ENCODE measurements around the gene COG8. TPM values are rescaled to one million over a fixed set of nuclear protein-coding genes. Genes with fewer than 3 reads are reported as not detected.
"Not testable (repeated sequence)": the region's sequence is repeated elsewhere in the genome, so short reads cannot be mapped to it uniquely, and the experiment has no call there.

COG8 gene
- polyA plus RNA-seq, 4 donors, result 24.0 to 39.3 (median 27.8) TPM

DNA sequence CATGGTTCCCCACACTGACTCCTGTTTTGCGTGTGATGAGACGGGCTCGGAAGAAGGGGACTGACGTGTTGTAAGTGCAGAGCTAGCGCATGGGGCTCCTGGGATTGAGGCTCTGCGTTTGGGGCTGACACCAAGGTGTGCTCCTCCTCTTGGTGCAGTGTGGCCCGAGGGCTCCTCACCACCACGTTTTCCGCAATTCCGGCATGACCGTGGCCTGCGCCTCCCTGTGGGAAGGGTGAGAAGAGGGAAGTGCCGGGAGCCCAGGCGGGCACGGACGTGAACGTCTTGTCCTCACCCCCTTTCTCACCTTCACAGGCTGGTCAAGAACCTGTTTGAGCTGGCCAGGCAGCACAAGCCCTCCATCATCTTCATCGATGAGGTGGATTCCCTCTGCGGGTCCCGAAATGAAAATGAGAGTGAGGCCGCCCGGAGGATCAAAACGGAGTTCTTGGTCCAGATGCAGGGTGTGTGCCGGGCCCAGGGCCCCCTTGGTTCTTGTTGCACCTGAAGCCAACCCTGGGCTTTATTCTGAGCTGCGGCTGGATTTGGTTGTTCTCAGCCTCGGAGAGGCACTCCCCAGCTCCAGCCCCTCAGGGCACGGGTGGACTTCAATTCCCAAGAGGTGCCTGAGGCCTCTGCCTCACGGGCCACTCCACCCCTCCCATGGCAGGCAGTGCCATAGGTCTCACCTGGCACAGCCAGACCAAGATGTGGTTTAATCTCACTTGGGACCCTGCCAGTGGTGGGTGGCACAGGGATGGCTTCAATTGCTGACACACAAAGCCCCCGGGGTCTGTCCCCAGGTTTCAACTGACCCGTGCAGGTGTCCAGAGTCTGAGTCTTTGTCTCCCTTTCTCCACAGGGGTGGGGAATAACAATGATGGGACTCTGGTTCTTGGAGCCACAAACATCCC, 19.3 kb downstream of the COG8 start:
- DNase-seq (ENCODE audit: low read depth in 4 of 4, low spot score in 3 of 4), result no peak

DNA sequence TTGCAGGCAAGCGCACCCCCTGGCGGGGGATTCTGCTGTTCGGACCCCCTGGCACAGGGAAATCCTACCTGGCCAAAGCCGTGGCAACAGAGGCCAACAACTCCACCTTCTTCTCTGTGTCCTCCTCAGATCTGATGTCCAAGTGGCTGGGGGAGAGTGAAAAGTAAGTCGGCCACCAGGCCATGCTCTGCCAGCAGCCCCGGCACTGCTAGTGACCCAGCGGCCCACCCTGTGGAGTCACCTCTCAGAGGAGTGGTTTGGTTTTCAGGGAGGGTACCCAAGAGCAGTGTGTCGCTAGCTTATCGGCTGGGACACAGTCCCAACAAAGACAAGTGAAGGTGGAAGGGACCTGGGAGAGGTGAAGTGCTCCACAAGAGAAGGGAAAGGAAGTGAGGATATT, 20.0 kb downstream of the COG8 start:
- DNase-seq (ENCODE audit: low read depth in 4 of 4, low spot score in 3 of 4), result no peak

DNA sequence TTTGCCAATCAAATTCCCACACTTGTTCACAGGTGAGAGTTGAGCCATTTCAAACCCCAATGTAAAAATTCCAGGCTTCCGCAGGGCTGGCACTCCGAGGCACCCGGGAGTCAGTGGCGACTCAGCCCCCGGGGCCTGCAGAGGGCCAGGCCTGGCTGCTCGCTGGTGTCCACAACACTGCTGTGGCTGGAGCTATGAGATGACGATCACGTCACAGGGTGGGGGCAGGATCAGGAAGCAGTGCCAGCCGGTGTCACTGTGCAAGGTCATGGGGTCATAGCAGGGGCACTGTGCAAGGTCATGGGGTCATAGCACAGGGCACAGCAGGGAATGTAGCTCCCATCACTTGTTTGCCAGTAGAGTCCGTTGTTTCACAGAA, 20.5 kb downstream of the COG8 start:
- no peak for DNase-seq (ENCODE audit: low read depth in 4 of 4, low spot score in 3 of 4)

DNA sequence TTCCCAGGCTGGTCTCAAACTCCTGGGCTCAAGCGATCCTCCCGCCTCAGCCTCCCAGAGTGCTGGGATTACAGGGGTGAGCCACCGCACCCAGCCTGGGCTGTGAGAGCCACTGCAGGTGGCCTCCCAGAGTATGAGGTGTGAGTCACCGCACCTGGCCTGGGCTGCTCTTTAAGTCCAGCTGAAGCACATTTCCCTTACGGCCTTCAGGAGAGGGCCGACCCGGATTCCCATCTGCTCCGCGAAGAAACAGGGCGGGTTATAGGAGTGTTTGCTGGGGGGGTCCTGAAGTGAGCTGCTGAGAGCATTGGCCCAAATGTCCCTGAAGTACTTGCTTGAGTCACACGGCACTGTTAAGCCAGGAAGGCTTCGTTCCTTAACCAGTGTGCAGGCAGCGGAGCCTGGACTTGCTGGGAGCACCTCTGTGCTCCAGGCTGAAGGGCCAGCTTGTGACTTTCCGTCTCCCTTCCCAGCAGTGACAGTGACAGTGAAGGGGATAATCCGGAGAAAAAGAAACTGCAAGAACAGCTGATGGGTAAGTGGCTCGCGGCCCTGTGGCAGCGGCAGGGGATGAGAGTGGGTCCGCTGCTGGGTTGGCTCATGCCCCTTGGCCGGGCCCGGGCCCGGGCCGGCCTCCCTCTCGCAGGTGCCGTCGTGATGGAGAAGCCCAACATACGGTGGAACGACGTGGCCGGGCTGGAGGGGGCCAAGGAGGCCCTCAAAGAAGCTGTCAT, 21.0 kb downstream of the COG8 start:
- DNase-seq (ENCODE audit: low read depth in 4 of 4, low spot score in 3 of 4), result no peak

DNA sequence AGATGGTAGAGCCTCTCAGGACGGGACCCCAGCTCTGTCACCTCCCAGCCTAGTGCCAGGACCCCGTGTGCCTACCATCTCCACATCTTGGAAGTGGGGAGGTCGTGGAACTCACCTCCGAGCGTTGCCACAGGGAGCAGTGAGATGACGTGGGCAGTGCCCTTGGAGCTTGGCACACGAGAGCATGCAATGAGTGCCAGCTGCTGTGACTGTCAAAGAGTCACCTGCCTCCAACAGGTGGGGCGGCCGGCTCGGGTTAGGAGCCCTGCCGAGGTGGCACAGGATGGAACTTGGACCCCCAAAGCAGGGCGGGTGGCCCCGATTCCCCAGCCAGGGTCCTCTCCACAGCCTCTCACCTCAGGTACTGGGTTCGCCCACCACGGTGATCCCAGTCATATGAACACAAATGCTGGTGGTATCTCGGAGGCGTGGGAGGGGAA, 22.7 kb downstream of the COG8 start:
- no peak for DNase-seq (ENCODE audit: low read depth in 4 of 4, low spot score in 3 of 4)

DNA sequence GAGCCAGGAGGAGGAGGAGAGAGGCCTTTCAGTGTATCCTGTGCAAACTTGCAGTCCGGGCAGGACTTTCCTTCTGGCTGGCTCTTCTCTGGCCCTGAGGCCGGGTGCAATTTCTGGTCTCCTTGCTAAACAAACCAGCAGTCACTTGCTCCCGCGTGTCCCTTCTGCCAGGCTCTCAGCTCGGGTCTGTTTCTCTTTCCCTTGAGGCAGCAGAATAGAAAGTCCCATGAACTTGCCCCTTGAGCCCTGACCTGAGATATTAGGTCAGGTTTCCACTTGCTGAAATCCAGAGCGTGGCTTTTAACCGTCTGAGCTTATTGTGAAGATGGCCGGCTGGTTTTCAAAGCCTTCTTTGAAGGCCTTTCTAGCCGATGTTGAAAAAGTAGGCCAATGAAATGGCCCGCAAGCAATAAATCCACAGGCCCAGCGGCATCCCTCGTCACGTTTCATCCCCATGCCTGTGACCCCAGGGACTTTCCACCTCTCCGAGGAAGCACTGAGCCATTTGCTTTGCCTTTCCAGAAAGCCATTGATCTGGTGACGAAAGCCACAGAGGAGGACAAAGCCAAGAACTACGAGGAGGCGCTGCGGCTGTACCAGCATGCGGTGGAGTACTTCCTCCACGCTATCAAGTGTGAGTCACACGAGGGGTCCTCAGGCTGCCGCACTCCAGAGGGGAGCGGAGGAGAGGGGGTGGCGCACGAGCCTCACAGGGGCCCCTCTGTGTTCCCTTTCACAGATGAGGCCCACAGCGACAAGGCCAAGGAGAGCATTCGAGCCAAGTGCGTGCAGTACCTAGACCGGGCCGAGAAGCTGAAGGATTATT, 23.7 kb downstream of the COG8 start:
- no peak for DNase-seq (ENCODE audit: low read depth in 4 of 4, low spot score in 3 of 4)

DNA sequence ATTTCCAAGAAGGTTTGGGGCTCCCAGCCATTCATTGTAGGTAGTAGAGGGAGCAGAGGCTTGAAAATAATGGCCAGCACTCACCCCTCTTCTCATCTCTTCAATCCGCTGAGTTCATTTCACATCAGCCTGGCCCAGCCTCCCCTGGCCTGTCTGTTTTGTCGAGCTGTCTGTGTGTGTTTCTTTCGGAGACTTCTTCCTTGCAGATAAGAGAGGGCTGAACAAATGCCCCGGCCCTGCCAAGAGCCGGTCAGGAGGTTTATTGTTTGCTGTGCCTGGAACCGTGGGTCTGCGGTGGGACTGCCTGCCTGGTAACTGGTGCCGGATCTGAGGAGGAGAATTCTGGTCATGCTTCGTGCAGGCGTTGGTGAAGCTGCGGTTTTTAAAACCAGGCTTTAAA, 24.8 kb downstream of the COG8 start:
- DNase-seq (ENCODE audit: low read depth in 4 of 4, low spot score in 3 of 4), result no peak

DNA sequence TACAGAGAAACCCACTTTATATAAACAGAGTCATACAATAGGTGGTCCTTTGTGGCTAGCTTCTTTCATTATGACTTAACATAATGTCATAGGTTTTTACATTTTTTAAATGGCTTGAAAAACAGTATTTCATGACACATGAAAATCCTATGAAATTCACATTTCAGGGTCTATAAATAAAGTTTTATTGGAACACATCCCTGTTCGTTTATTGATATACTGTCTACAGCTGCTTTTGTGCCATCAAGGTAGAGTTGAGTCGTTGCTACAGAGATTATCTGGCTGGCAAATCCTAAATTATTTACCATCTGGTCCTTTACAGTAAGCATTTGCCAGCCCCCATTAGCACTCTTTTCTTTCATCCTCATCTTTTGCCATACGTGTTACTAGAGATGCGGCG, 25.9 kb downstream of the COG8 start:
- DNase-seq (ENCODE audit: low read depth in 4 of 4, low spot score in 3 of 4), result no peak

DNA sequence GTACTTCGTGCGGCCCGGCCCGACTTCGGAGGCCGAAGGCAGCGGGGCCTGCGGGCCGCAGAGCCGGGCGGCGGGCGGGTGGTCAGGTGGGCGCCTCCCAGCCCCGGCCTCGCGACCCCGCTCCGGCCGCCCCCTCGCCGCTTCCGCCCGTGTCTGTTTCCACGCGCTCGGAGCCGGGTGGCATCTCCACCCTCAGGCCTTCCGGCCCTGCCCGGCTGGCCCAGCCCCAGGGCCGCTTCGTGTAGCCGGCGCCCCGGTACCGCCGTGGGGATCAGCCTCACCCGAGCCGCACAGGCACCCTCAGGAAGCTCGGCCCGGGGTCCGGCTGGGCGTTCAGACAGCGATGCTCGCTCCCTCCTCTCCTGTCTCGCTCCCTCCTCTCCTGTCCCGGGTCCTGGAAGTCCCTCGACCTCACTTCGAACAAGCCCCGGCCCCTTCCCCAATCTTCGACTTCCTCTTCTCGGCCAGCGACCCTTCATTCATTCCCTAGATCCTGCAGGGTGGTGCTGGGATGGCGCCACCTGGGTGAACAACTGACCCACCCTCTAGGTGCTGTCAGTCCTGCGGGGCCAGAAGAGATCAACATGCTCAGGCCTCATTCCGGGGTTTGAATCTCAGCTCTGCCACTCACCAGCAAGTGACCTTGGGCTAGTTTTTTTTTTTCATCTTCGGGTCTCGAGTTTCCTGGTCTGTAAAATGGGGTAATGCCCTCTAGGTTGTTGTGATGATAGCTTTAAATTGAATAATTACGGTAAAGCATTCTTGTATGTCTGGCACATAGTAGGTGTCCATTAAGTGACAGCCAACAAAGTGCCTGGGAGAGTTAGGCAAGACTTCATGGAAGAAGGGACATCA, 27.6 kb downstream of the COG8 start:
- no peak for DNase-seq (ENCODE audit: low read depth in 4 of 4, low spot score in 3 of 4)

DNA sequence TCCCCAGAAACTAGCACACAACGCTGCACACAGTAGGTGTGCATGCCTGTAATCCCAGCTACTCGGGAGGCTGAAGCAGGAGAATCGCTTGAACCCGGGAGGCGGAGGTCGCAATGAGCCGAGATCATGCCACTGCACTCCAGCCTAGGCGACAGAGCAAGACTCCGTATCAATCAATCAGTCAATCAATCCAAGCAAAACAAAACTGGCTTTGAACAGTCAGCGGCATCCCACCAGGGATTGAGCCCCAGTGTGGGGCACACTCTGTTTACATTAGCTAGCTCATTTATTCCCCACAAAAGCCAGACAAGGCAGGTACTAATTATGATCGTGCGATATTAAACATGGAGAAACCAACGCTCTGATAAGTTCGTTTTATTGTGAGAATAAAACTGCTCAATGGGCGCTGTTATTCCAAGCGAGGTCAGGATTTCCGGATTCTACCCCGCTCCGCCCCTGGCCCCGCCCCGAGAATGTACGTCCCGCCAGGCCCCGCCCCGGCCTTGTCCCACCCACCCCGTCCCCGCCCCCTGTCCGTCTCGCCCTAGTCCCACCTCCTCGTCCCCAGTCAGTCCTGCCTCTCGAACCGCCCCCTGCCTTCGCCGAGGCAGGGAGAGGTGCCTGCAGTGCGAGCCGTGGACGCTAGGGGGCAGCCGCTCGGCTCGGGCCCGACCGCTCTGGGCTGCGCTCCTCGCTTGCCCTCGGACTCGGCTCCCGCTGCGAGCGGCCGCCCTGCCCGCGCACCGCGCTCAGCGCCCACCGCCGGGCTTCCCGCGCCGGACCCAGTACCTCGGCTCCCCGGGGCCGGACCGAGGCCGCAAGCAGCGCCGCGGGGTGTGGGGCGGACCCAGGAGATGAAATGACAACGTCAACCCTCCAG, 28.5 kb downstream of the COG8 start, which contains the start of gene VPS4A:
VPS4A (plus strand) TSS at position 698 of the 880 bp plus-strand sequence; CDS start at position 860, 162 bp downstream.
- peak; percentile 87 to 94 (median 90) for DNase-seq (ENCODE audit: low read depth in 4 of 4, low spot score in 3 of 4)

DNA sequence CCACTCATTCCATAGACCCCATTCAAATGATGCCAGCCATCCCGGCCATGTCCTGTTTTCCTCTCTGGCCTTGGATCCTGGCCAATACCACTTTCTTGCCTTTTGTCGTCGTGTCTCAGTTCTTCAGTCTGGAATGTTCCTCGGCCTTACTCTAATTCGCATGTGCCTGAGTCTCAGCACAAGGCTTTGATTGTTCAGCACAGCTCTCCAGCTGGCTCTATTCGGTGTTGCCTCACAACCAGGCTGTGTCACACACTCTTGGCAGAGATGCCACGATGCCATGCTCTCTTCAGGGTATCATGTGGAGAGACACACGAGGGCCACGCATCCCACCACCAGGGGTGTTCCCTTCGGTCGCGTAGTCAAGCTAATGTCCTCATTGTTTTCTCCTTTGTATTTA, 30.0 kb downstream of the COG8 start:
- no peak for DNase-seq (ENCODE audit: low read depth in 4 of 4, low spot score in 3 of 4)

DNA sequence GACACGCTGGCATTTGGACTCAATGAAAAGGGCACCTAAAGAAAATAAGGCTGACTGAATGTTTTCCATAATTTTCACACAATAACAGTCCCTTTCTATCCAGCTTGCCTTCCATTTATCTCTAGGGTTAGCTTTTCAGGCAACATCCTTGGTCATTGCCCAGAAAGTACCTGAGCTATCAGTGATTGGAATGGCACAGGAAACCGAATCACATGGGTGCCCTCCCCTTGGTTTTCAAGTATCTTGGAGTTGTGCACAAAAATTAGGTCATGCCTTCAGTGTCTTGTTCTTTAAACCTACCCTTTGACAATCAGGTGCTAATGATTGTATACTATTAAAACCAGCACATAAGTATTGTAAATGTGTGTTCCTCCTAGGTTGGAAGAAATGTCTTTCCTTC, 31.5 kb downstream of the COG8 start:
- no peak for DNase-seq (ENCODE audit: low read depth in 4 of 4, low spot score in 3 of 4)

DNA sequence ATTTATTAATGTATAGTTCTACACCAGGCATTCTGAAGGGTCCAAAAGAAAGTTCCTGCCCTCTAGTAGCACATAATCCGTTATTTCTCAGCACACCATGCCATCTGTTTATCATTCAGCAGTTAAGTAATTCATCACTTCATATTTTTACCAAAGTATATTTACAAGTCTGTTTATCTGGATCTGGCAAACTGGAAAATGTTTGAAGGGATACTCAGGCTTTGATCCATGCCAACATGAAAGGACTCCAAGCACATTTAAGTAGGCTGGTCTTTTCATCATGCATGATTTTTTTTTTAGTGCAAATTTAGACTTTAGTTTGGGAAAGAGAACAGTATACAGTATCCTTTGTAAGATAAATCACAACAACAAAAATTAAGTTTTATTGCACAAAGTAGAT, 32.3 kb downstream of the COG8 start:
- no peak for DNase-seq (ENCODE audit: low read depth in 4 of 4, low spot score in 3 of 4)

DNA sequence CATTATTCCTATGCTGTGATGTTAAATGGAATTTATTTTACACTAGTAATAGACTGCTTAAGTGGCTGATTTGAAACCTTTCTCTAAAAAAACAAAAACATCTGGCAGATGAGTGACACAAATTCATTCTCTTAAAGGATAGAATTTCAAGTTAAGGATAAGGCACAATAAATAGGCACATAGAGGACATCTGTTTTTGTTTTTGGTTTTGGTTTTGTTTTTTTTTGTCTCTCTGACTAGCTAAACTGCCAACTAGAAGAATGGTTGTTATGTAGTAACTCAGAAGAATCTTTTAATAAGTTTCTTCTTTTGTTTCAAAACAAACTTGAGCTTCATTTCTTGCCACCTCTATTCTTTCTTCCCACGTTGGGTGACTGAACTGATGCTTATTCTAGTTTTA, 33.3 kb downstream of the COG8 start:
- DNase-seq (ENCODE audit: low read depth in 4 of 4, low spot score in 3 of 4), result no peak

DNA sequence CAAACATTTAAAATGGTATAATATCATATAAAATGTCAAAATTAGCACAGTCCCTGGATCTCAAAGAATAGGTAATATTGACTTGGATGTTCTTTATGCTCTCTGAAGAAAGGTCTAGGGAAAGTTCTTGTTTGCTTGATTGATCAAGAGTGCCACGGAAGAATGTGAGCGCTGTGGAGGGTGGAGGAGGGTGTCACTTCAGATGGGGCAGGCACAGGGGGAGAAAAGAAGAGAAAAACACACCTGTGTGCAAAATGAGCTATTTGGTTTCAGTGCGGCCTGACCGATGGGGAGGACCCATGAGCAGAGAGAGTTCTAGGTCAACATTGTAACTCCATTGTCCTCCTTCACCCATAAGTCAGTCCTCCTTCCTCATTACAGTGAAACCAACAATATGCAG, 37.1 kb downstream of the COG8 start:
- no peak for DNase-seq (ENCODE audit: low read depth in 4 of 4, low spot score in 3 of 4)

DNA sequence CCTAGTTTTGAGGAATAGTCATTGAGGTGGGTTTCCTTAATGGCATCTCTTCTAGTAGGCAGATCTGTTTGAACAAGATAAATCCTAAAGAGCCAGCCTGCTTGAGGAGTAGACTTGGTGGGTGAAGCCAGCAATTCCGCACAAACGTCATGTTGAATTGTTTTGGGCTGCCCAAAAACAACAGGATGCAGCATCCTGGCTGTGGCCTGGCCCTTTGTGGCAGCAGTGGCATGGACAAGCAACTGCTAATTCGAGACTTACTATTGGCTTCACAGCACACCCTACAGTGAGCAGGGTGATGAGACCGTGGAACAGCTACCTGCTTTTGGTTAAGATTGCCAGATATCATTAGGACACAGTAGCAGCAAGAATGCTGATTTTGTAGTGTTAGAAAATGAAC, 37.5 kb downstream of the COG8 start:
- DNase-seq (ENCODE audit: low read depth in 4 of 4, low spot score in 3 of 4), result no peak

DNA sequence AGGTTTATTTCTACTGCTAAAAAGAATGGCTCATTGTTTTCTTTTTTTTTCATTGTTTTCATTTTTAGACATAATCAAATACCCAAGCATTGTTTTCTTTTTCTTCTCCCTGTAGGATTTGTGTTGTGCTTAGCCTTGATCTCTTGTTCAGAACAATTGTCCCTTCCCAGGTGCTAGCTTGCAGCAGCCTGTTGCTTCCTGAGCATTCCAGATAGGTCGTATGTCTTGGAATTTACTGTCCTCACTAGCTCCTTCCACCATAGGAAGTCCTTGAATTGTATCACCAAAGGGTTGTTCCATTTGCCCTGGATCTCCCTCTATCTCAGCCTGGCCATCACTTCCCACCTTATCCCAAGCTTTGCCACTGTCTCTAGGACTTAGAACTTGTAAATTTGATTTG, 38.2 kb downstream of the COG8 start:
- DNase-seq (ENCODE audit: low read depth in 4 of 4, low spot score in 3 of 4), result no peak

DNA sequence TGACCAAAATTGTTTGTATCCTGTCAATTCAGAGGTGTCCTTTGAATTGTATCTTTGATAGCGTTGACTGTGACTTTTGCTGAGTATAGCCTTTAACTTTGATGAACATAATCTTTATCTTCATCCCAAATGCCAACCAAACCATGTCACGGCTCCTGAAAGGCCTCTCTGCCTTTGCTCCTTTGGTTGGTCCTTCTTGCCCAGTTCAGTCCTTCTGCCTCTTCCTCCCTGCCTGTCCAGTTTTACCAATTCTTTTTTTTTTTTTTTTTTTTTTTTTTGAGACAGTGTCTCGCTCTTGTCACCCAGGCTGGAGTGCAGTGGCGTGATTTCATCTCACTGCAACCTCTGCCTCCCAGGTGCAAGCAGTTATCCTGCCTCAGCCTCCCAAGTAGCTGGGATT, 41.1 kb downstream of the COG8 start:
- DNase-seq (ENCODE audit: low read depth in 4 of 4, low spot score in 3 of 4), result no peak

DNA sequence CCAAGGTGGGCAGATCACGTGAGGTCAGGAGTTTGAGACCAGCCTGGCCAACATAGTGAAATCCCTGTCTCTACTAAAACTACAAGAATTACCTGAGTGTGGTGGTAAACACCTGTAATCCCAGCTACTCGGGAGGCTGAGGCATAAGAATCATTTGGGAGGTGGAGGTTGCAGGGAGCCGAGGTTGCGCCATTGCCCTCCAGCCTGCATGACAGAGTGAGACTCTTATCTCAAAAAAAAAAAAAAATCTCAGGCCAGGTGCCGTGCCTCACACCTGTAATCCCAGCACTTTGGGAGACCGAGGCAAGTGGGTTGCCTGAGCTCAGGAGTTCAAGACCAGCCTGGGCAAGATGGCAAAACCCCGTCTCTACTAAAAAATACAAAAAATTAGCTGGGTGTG, 42.6 kb downstream of the COG8 start:
- not testable (repeated sequence) for DNase-seq (ENCODE audit: low read depth in 4 of 4, low spot score in 3 of 4)
